ENCODE measurements around the gene GPR84.
A peak's percentile ranks its signal among the peaks of the same experiment; 100 is the strongest.

GPR84 gene

GRCh38 chr12:54374562-54375258, 10.4 kb upstream of the GPR84 start:
- TF ChIP-seq CTCF (IDR thresholded peaks at IDR 0.05; ENCODE audit: low read depth, low read length, missing control alignments): no peak
- DNase-seq (ENCODE audit: extremely low read depth, low read depth): no peak
- no peak overlapping the region for H3K4me3 ChIP-seq (replicated peaks; ENCODE audit: low read depth, low read length)

- no peak for DNase-seq (ENCODE audit: extremely low read depth, low read depth)
- no peak overlapping the region for H3K4me3 ChIP-seq (replicated peaks; ENCODE audit: low read depth, low read length)
- TF ChIP-seq CTCF (IDR thresholded peaks at IDR 0.05; ENCODE audit: low read depth, low read length, missing control alignments): no peak
These were observed 9.6 kb upstream of the GPR84 start for GRCh38 chr12:54373649-54374561.

- no peak overlapping the region for H3K4me3 ChIP-seq (replicated peaks; ENCODE audit: low read depth, low read length)
- no peak for TF ChIP-seq CTCF (IDR thresholded peaks at IDR 0.05; ENCODE audit: low read depth, low read length, missing control alignments)
These were observed 8.0 kb upstream of the GPR84 start for GRCh38 chr12:54372113-54372806.

GRCh38 chr12:54371328-54372112, 7.2 kb upstream of the GPR84 start:
- no peak overlapping the region for H3K4me3 ChIP-seq (replicated peaks; ENCODE audit: low read depth, low read length)
- no peak for DNase-seq (ENCODE audit: extremely low read depth, low read depth)
- no peak for TF ChIP-seq CTCF (IDR thresholded peaks at IDR 0.05; ENCODE audit: low read depth, low read length, missing control alignments)

More at GRCh38 chr12:54372113-54372806, 8.0 kb upstream of the GPR84 start:
- DNase-seq (ENCODE audit: extremely low read depth, low read depth): no peak

GRCh38 chr12:54370171-54370730, 6.0 kb upstream of the GPR84 start:
- TF ChIP-seq CTCF (IDR thresholded peaks at IDR 0.05; ENCODE audit: low read depth, low read length, missing control alignments): peak; percentile 86
- H3K4me3 ChIP-seq (replicated peaks; ENCODE audit: low read depth, low read length): peak overlapping the region; percentile 31
- DNase-seq (ENCODE audit: extremely low read depth, low read depth): no peak
